Activated CD8-positive, alpha-beta memory T cell treated with anti-CD3 and anti-CD28 coated beads, Interleukin-2, amount 50 U/mL, for 1 hour (primary cell): ENCODE measurements around the gene PTBP2.
"Not testable (repeated sequence)": the region's sequence is repeated elsewhere in the genome, so short reads cannot be mapped to it uniquely, and the experiment has no call there.

Experiments
- DNase-seq: peaks from one replicate; pipeline ENCODE4 v3.0.0-alpha.2; 2020; ENCODE audit errors: extremely low read depth

The PTBP2 gene

GRCh38 chr1:96730574-96731298, 9.2 kb downstream of the PTBP2 start:
- no peak for DNase-seq

DNA sequence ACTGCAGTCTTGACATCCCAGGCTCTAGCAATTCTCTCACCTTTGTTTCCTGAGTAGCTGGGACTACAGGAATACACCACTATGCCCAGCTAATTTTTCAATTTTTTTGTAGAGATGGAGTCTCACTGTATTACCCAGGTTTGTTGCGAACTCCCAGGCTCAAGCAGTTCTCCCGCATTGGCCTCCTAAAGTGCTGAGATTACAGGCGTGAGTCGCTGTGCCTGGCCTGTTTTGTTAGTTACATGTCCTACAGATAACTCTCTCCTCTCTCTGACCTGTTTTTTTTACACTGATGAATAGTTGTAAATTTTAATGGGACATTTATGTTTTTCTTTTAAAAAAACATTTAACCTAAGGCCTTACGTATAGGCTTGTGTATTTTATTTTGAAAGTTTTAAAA, 19.8 kb downstream of the PTBP2 start:
- no peak for DNase-seq

GRCh38 chr1:96746440-96747420, 25.1 kb downstream of the PTBP2 start:
- DNase-seq = no peak

- no peak for DNase-seq
Observed at GRCh38 chr1:96747565-96747964, 26.0 kb downstream of the PTBP2 start.

- no peak for DNase-seq
Observed at GRCh38 chr1:96748078-96748477, 26.5 kb downstream of the PTBP2 start.

GRCh38 chr1:96749618-96750017, 28.0 kb downstream of the PTBP2 start:
- DNase-seq = no peak

- DNase-seq = no peak
Observed at GRCh38 chr1:96752394-96752793, 30.8 kb downstream of the PTBP2 start.

DNA sequence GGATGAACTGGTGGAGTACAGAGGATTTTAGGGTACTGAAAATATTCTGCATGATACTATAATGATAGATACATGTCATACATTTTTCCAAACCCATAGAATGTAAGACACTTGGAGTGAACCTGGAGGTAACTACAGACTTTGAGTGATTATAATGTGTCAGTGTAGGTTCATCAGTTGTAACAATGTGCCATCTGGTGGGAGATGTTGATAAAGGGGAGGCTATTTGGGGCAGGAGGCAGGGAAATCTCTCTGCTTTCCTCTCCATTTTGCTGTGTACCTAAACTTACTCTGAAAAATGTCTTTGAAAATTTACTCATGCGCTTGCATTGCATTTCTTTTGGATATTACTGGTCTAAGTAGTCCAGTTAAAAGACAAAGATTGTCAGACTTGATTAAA, 35.2 kb downstream of the PTBP2 start:
- DNase-seq = no peak

DNA sequence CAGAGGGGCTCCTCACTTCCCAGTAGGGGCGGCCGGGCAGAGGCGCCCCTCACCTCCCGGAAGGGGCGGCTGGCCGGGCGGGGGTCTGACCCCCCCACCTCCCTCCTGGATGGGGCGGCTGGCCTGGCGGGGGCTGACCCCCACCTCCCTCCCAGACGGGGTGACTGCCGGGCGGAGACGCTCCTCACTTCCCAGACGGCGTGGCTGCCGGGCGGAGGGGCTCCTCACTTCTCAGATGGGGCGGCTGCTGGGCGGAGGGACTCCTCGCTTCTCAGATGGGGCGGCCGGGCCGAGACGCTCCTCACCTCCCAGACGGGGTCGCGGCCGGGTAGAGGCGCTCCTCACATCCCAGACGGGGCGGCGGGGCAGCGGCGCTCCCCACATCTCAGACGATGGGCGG, 41.0 kb downstream of the PTBP2 start:
- not testable (repeated sequence) for DNase-seq

DNA sequence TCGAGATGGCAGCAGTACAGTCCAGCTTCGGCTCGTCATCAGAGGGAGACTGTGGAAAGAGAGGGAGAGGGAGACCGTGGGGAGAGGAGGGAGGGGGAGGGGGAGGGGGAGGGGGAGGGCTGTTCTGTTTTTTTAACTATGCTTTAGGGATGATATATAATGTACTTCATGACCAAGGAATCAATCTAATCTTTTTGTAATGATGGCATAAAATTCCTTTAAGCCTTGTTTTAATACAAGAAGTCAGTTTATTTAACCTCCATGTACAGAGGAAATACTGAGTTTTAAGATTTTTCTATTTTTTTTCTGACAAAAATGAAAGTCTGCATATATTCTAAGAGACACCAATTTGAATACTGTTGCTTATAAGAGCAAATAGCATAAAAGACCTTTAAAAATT, 41.9 kb downstream of the PTBP2 start:
- DNase-seq = no peak

- no peak for DNase-seq
Observed at GRCh38 chr1:96764469-96764868, 42.9 kb downstream of the PTBP2 start.

DNA sequence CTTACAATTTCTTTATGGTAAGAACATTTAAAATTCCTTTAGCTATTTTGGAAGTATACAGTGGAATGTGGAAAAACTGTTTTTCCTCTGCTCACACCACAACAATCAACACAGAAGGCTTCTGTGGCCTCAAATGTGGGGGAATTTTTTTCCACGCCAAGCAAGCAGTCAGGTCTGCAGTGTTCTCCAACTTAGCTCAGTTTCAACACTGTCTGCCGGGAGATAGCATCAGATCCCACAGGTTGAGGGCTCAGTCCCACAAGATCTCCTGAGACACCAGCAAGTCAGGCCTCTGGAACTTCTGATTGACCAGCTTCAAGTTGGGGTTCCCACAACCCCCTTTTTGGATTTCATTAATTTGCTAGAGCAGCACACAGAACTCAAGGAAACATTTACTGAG, 50.3 kb downstream of the PTBP2 start:
- DNase-seq = no peak

DNA sequence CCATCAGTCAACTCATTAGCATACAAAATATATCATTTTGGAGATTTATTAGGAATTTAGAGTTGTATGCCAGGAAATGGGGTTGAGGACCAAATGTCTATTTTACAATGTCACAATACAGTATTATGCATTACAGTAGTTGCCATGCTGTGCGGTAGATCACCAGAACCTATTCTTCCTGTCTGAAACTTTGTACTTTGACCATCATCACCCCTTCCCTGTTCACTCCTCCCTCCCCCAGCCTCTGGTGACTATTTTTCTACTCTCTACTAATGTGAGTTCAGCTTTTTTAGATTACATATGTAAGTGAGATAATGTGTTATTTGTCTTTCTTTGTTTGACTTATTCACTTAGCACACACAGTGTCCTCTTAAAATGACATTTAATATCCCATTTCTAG, 50.8 kb downstream of the PTBP2 start:
- no peak for DNase-seq

DNA sequence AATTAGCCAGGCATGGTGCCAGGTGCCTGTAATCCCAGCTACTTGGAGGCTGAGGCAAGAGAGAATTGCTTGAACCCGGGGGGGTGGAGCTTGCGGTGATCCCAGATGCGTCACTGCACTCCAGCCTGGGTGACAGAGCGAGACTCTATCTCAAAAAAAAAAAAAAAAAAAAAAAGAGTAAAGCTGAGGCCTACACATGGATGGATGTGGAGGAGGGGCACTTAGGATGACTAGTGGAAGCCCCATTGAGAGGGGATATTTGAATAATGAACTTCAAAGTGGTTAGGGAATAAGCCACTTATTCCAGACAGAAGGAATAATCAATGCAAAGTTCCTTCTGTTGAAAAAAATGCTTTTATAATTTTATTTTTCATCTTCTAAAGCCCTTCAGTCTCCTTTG, 51.4 kb downstream of the PTBP2 start:
- DNase-seq = no peak

DNA sequence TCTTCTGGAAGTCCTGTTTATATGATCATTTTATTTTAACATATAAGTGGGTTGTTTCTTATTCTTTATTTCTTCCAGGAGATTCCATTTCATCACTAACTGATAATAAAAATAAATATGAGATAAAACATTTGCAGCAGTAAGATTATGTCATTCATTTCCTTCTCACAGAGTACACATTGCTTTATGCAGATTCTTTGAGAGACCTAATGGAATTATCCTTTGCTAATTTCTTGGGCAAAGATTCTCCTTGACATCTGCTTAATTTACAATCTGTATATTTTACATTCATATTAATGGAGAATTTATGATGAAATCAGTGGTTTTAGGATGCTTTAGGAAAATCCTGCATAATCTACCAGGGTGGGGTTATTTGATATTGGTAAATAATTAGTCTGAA, 60.6 kb downstream of the PTBP2 start:
- DNase-seq = no peak

DNA sequence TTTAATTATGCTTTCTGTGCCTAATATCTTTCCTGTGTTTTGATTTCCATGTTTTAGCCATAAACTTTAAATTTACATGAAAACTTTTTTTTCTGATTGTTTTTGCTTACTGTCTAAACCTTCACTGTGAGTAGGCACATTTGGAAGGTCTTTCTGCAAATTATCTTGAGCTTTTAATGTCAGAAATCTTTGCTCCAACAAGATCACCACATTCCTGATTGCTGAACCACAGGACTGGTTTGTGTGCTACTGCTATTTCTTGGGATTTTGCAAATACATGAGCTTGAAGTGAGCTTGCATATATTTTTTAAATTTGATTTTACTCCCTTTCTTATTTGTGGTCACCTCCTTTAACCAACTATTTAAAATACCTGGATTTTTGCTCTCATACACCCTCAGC, 61.3 kb downstream of the PTBP2 start:
- no peak for DNase-seq

DNA sequence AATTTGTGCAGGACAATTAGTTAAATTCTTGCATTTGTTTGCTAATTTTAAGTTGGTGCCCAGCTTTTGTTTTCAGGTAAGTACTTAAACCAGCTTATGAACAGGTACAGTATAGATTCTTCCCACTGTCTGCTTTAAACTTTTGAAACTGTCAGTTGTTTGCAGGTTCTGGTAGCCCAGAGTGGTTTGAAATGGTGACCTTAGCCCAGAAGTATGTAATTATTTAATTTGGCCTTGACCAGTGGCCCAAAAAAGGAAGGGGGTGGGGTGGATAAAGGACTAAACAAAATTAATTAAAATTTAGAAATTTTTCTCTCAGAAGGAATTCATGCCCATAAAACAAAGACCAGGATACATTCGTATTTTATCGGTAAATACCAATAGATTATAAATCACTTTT, 69.0 kb downstream of the PTBP2 start:
- no peak for DNase-seq

- no peak for DNase-seq
Observed at GRCh38 chr1:96792220-96792619, 70.6 kb downstream of the PTBP2 start.

- DNase-seq = not testable (repeated sequence)
Observed at GRCh38 chr1:96801696-96802095, 80.1 kb downstream of the PTBP2 start.

DNA sequence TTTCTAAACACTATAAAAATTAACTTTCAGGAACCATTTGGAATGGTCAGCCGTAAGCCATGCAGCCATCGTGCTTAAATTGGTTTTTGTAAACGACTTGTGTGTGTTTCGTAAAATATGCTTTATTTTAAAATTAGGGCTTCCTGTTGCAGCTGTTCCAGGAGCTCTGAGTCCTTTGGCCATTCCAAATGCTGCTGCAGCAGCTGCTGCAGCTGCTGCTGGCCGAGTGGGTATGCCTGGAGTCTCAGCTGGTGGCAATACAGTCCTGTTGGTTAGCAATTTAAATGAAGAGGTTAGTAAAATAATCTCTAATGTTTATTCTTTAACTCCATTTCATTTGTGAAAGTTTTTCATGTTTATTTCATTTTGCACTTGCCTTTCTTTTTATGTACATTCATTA, 83.1 kb downstream of the PTBP2 start:
- no peak for DNase-seq

GRCh38 chr1:96808191-96808590, 86.6 kb downstream of the PTBP2 start:
- no peak for DNase-seq

DNA sequence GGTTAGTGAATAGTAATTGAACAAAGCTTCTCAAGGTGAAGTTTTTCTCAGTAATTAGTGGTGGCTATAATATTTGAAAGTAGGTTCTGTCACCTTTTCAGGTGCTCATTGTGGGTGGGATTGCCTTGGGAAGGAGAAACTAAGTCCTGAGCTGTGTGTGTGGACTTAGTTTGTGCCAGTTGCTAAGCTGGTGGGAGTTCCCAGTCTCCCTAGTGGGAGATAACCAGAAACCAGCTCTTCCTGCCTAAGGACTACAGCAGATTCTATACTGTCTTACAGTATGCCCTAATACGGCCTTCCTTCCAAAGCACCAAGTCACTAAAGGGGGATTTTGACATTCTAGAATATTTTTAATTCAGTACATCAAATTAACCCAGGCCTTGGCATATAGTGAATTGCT, 94.3 kb downstream of the PTBP2 start:
- DNase-seq = no peak

- DNase-seq = no peak
Observed at GRCh38 chr1:96820107-96820506, 98.5 kb downstream of the PTBP2 start.
